HG02870 (cell line): Measurements from ENCODE around the gene LRRC8D.
A peak's percentile ranks its signal among the peaks of the same experiment; 100 is the strongest.
"Not testable (repeated sequence)": the region's sequence is repeated elsewhere in the genome, so short reads cannot be mapped to it uniquely, and the experiment has no call there.

Experiments used
- ATAC-seq: cut with Tn5 transposase; IDR thresholded peaks from one replicate; pipeline ENCODE4 v1.9.1; 2021; ENCODE audit warnings: mild to moderate bottlenecking, moderate library complexity; ENCODE audit not compliant: unreplicated experiment

Gene LRRC8D

DNA sequence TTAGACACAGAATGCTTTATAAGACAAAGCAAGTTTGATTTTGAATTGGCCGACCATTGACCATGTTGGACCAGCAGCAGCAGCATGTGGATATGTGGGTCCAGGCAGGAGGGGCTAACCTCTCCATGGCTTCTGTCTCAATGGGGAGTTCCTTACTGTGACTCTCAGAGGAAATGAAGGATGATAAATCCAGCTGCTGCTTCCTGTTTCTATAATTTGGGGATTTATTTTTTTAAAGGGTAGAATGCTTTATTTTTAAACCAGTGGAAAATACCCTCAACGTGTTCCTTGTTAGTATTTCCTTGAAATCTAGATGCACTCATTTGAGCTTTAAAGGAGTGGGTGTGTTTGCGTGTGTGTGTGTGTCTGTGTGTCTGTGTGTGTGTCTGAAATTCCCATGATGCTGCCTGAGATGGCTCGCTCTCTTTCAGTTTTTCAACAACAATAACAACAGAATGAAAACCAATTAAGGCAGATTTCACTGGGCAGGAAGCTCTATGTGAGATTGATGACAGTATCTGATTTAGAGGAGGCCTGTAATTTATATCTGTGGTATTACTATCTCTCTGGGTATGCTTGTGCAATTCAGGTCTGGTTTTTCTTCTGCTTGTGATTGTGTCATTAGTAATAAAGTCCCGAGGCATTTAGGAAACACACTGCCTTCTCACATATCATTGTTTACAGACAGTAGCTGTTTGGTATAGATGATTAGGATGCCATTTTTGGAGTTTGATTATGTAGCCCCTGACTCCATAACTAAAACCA, 88.0 kb downstream of the LRRC8D start:
- ATAC-seq, result no peak

DNA sequence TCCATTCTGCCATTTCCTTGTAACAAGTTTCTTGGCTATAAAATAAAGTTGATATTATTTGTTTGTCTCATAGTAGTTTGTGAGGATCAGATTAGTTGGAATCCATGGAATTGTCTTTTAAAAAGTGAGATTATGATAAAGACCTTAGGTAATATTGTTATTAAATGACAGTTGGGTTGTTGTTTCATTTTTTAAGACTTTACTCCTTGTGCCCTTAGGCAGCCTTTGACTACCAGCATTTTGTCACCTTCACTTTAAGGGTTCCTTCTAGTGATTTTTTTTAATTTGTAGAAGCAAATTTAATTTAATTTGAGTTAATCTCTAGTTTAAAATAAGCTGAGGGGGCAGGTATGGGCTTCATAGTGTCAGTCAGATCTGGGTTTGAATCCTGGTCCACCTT, 89.4 kb downstream of the LRRC8D start:
- no peak for ATAC-seq

DNA sequence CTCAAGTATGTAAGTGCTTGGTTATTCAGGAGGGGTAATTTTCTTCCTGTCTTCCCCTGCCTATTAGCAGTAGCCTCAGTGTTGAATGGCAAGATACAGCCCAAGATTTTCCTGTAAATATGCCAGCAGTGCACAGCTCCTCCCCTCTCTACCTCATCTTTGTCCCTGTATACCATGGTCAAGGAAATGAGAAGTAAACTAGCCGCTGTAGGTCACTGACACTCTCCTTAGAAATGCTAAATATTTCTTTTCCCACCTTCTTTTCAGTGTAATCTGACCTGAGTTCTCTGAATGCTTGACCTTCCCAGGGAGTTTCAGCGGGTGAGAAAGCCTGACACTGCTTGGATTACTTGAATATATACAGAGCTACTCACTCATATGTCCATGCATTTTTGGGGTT, 89.9 kb downstream of the LRRC8D start:
- no peak for ATAC-seq

DNA sequence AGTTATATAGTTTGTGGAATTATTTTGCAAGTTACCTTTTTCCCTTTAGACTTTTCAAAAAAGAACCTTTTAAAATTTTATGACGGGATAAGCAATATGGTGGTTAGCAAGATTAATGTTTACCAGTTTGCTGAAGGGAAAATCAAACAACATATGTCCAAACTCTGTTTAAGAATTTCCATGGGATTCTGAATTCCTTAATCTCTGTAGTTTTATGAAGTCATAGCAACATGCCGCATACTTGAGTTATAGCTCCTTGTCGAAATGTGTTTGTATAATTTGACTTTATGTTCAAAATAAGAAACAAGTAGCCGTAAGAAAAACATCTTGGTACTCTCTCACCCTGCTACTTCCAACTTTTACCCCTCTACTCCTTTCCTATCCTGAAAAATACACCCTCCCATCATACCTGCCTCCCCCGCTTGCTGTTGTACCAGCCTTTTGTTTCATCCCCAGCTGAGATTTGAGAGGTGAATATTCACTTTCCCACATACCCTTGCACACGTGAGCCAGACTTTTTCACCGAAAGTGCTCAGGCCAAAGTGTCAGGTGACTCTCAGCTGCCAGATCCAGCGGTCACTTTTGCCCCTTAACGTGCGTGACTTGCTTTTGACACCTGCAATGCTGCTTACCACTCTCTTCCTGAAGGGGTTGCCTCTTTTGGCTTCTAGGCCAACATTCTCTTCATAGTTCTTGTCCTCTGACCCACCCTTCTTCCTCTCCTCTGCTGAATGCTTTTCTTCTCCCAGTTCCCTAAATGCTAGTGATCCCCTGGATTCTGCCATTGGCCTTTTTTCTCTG, 90.6 kb downstream of the LRRC8D start:
- no peak for ATAC-seq

DNA sequence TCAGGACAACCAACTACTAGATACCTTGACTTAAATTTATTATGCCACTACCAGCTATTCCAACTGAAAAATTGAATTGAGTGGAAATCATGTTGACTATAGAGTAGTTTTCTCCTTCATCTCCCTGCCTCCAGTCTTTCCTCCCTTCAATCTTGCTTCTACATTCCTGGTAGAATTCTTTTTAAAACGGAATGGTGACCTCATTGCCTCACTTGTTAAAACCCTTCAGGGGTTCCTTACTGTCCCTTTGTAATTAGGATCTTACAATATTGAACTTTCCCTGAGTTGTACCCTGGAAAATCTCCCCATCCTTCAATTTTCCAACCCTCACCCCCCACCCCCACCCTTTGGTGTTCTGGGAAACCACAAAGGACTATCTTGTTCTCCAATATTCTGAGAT, 91.2 kb downstream of the LRRC8D start:
- no peak for ATAC-seq

DNA sequence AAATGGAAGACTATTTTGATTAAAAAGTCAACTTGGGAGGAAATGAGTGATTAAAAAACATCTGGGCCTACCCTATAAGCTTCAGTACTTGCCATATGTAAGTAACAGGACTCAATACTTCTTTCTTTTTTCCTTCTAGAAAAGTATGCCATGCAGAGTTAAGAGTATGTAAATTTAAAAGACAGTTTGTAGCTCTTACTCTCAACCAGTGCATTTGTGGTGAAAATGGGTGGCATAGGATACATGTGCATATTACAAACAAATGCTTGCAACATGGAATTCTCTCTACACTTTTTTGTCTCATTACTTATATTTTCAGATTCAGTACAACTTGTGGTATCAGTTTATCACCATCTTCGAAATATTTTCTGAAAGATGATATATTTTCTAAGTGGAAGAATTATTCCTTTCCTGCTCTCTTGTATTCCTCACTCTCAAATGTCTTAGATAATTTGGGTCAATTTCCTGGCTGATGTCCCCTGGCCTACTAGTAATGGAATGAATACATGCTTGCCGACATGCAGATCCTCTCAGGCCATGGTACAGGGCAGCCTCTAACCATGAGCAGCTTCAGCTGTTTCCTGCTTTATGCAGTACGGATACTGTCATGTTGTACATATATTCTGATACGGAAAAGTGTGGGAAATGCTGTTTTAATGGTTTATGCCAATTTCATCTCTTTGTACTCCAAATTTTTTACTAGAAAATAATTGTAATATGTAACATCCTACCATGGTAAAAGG, 92.7 kb downstream of the LRRC8D start:
- no peak for ATAC-seq

DNA sequence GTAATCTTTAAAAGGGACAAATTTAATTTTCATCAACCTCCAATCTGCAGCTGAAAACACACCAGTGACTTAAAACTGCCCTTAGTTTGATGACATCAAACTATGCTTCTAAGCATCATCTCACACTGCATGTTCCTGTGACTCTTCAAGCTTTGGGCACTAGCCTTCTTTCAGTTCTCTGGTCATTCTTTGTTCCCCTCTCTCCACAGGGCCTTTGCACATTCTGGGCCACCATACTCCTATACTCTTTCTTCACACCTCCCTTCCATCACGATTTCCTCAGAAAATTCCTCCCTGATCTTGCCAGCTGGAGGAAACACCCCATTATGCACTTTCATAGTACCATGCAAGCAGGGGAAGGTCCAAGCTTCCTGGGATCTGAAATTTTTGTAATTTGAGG, 96.5 kb downstream of the LRRC8D start:
- ATAC-seq, result no peak

DNA sequence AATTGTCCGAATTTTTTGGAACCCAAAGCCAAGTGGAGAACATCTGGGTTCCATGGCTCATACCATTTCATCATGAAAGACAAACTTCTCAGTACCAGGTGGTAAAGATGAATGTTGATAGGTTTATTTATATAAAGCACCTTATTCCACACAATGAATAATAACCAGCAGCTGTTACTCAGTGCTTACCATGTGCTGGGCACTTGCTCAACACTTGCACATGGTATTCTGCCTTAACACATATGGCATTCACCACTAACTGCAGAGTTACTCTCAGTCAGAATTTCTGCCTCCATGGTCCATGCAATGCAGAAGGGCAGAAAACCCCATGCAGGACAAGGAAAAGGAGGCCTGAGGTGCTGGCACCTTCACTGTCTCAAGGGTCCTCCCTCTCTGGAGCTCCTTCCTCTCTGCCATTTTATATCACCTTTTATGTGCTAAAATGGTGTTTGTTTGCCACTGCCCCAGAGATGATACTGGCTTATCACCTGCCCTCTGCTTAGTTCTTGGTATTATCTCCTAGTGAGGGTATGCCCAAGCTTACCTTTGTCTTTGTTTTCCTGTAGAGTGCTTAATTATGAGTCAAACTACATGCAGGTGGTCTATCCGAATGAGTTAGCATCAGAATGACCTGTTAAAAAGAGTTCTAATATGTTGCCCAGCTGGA, 97.4 kb downstream of the LRRC8D start:
- ATAC-seq, result no peak

DNA sequence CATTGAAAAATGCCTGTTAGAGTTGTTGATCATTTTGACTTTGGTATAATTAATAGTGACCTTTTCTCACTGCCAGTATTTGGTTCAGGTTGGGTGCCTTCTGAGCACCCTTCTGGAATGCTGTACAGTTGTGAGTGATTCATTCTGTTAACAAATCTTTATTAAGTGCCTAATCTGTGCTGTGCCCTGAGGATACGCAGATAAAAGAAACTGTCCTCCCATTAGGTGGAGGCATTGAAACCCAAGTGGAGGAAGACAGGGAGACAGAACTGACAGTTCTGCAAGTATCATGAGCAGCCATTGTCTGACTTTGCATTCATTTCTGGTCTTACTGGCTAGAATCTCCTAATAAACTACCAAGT, 97.9 kb downstream of the LRRC8D start:
- ATAC-seq, result no peak

DNA sequence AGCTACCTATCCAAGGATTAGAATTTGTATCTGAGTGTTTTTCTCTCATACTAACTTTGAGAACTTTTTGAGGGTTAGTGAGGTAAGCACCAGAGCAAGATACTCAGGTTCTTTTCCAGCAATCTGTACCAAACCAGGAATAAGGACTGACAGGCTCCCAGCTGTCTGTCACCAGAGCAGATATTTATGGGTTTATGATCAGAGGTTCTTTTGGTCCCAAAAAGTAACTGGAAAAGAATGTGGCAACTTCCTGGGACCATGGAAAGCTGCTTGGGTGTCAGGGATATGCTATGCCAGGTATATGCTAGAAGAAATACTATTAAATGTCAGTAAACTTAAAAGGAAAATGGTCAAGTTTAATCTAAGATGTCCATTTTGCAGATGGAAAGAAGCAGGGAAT, 98.3 kb downstream of the LRRC8D start:
- ATAC-seq, result no peak

DNA sequence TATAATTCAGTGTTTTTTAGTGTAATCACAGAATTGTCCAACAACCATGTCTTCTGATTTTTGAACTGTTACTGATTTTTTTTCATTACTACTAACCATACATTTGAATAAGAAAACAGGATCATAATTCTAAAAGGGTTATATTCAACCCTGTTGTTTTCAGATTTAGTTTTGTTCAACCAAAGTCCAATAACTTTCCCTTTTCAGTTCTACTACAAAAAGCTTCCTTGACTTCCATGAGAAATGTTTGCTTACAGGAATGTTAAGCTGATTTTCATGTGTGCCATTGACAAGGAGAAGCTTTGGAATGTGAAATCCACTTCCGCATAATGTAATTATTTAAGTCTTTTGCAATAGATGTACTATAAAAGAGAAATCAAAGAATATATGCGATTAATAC, 102.1 kb downstream of the LRRC8D start:
- no peak for ATAC-seq

DNA sequence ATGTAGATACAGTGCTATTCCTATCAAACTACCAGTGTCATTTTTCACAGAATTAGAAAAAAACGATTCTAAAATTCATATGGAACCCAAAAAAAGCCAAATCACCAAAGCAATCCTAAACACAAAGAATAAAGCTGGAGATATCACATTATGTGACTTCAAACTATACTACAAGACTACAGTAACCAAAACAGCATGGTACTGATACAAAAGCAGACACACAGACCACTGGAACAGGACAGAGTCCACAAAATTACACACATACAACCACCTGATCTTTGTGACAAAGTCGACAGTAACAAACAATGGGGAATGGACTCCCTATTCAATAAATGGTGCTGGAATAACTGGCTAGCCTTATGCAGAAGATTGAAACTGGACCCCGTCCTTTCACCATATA, 102.7 kb downstream of the LRRC8D start:
- ATAC-seq, result no peak

DNA sequence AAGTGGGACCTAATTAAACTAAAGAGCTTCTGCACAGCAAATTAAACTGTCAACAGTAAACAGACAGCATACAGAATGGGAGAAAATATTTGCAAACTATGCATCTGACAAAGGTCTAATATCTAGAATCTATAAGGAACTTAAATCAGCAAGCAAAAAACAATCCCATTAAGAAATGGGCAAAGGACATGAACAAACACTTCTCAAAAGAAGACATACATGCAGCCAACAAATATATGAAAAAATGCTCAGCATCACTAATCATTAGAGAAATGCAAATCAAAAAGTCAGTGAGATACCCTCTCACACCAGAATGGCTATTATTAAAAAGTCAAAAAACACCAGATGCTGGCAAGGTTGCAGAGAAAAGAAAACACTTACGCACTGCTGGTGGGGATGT, 103.2 kb downstream of the LRRC8D start:
- not testable (repeated sequence) for ATAC-seq

DNA sequence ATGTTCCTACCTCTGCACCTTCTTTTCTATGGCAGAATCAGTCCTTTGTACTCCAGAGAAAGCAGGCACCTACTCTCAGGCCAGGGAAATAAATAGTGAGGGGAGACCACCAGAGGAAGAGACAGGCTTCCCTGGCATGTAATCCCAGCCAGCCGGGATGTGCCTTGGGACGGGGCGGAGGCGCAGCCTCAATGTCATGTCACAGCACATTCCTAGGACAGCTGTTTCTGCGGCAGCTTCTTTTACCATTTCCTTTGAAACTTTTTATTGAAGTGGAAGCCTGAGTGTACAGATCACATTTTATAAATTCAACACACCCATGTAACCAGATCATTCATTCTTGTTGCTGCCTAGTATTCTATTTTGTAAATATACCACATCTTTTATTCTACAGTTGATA, 106.2 kb downstream of the LRRC8D start:
- no peak for ATAC-seq

DNA sequence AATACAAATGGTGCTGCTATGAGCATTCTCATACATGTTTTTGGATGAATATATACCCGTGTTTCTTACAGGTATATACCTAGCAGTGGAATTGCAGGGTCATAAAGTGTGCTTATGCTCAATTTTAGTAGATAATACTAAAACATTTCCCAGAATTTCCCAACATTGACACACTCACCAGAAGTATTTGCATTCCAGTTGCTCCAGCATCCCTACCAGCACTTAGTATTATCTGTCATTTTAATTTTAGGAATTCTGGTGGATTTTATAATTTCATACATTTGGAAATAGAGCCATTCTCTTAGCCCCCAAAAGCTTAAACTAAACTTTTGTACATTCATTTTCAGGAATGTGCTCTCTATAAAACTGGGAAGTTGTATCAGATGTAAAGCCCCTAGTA, 106.6 kb downstream of the LRRC8D start:
- ATAC-seq, result no peak

DNA sequence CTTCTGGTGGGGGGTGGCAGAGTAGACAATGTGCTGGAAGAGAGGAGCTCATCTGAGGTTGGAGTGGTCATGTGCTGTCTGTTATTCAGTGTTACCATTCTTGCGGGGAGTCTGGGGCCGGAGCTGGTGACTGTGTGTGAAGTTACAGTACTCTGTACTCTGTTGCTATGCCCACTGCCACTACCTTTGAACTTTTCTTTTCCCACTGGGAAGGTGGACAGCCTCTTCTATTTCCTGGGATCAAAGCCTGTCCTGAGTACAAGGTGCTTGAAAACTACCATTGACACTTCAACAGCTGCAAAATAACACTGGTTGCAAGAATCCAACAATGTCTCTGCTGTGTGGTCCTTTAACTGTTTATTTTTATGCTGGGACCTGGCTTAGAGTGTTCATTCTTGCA, 107.7 kb downstream of the LRRC8D start:
- ATAC-seq, result no peak

DNA sequence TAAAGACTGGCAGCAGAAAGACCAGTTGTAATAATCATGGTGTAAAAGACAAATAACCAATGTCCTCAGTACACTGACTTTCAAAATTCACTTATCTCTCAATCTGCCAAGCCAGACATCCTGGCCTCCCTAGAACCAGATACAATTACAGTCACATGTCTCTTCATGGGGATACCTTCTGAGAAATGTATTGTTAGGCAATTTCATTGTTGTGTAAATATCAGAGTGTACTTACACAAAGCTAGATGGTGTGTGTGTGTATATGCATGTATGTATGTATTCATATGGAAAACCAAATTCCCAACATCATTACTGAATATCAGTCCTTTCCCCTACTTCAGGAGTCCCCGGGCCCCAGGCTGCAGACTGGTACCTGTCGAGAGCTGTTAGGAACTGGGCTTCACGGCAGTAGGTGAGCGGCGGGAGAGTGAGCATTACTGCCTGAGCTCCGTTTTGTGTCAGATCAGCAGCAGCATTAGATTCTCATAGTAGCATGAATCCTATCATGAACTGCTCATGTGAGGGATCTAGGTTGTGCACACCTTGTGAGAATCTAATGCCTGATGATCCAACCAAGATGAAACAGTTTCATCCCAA, 108.7 kb downstream of the LRRC8D start:
- ATAC-seq, result no peak

DNA sequence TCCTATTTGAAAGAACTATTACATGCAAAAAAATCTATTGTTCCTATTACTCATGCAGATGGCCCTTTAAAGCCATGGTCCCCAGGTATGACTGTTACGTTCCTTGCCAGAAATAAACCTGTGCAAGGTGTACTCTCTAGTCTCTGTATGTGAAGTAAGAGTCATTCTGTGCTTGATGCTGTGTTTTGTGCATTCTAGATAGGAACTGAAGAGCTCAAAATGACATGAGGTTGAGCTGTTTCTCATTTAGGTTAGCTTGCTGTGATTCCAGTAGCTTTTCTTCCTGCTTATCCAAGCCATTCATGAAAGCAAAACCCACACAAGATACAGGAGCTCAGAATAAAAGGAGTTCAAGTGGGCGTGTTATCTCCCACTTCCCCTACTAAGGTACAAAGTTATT, 109.7 kb downstream of the LRRC8D start:
- ATAC-seq, result peak; percentile 48

DNA sequence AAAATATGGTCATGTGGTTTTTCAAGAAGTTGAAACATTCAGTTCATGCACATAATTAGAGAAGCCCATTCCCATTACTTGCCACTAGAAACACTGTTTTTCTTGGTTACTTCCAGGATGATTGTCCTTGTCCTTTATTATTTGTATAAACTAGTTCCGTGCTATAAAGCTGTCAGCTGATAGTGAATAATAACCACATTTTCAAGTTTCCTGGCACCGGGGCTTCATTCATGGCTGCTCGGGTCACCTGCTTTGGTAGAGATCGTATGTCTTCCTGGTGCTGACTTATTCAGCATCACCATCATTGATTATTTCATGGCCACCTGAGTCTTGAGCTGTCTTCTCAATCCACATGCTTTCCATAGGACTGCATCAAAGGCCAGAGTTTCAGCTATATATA, 111.1 kb downstream of the LRRC8D start:
- no peak for ATAC-seq

DNA sequence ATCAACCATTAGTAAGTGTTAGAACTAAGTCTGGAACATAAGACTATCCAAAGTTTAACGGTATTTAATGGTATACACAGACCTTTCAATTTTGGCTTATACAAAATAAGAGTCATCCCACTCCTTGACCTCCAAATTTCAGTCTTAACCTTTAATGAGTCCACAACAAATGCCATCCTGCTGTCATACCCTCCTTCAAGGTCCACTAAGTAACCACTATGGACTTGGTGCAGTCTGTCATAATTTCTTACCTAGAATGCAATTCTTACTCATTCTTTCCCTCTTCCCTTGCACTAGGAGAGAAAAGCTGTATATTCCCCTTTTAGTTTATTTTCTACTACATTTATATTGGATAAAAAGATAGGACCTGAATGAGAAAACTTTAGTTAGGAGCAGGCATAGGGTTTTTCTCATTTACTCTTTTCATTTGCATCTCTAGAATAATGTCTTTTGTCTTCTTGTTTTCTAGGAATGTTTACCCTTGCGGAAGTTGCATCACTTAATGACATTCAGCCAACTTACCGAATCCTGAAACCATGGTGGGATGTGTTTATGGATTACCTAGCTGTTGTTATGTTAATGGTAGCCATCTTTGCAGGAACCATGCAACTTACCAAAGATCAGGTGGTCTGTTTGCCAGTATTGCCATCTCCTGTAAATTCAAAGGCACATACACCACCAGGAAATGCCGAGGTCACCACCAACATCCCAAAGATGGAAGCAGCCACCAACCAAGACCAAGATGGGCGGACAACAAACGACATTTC, 111.9 kb downstream of the LRRC8D start:
- no peak for ATAC-seq
